Measurements from ENCODE around the gene VTN.

DNA sequence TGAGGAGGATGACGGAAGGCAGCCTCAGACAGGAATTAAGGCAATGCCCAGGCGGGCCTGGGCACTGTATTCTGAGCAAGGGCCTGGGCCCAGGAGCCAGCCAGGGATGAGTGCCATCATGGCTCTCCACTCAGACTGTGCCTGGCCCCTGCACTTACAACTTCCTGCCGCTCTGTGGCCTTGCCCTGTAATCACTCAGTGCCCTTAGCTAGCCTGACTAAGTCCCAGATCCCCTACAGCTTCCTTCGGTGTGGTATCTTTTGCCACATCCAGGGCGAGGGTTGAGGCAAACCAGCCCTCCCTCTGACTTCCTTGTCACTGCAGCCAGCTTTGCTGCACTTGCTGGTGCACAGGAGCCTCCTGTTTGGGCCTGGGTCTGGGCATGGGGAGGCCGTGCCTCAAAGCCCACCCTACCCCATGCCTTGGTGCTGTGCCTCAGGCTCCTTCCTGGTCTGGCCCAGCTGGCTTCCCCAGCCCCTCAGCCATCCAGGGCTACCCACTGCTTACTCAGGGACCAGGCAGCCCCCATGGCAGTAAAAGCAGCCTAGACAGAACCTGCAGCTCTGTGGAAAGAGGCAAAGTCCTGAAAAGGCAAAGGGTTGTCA is 26.6 kb upstream of the VTN start:
- TF ChIP-seq, protein P1, sequence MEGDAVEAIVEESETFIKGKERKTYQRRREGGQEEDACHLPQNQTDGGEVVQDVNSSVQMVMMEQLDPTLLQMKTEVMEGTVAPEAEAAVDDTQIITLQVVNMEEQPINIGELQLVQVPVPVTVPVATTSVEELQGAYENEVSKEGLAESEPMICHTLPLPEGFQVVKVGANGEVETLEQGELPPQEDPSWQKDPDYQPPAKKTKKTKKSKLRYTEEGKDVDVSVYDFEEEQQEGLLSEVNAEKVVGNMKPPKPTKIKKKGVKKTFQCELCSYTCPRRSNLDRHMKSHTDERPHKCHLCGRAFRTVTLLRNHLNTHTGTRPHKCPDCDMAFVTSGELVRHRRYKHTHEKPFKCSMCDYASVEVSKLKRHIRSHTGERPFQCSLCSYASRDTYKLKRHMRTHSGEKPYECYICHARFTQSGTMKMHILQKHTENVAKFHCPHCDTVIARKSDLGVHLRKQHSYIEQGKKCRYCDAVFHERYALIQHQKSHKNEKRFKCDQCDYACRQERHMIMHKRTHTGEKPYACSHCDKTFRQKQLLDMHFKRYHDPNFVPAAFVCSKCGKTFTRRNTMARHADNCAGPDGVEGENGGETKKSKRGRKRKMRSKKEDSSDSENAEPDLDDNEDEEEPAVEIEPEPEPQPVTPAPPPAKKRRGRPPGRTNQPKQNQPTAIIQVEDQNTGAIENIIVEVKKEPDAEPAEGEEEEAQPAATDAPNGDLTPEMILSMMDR (IDR thresholded peaks at IDR 0.05; ENCODE audit: insufficient read depth, low read length, poor library complexity, severe bottlenecking), result no peak
- no peak for TF ChIP-seq EZH2phosphoT487 (conservative IDR thresholded peaks at IDR 0.05; ENCODE audit: low read length)
